H9 (cell line): ENCODE data around the gene MYOZ2. TPM values are rescaled to one million over a fixed set of nuclear protein-coding genes. Genes with fewer than 3 reads are reported as not detected.
"Not testable (repeated sequence)": the region's sequence is repeated elsewhere in the genome, so short reads cannot be mapped to it uniquely, and the experiment has no call there.

Experiments used
- DNase-seq: peaks from one replicate; pipeline ENCODE4 v3.0.0-alpha.2; 2017
- H2AFZ ChIP-seq: one replicate; pipeline ENCODE4 v1.6.1; 2013; ENCODE audit warnings: mild to moderate bottlenecking, low read length, control low read depth, moderate library complexity
- H2AK5ac ChIP-seq: 2 replicates; pipeline ENCODE4 v1.6.1; 2013; ENCODE audit warnings: low read length, control low read depth, mixed read lengths; ENCODE audit not compliant: insufficient read length
- H2BK120ac ChIP-seq: one replicate; pipeline ENCODE4 v1.6.1; 2013; ENCODE audit warnings: low read depth, mild to moderate bottlenecking, low read length, control low read depth, inconsistent platforms; ENCODE audit not compliant: poor library complexity, severe bottlenecking
- H2BK12ac ChIP-seq: 2 replicates; pipeline ENCODE4 v1.6.1; 2013; ENCODE audit warnings: low read length, control low read depth, mixed read lengths, low read depth; ENCODE audit not compliant: insufficient read length
- H2BK15ac ChIP-seq: 2 replicates; pipeline ENCODE4 v1.6.1; 2013; ENCODE audit warnings: low read depth, low read length, control low read depth
- H2BK20ac ChIP-seq: one replicate; pipeline ENCODE4 v1.6.1; 2013; ENCODE audit warnings: low read depth, mild to moderate bottlenecking, low read length, control low read depth, inconsistent platforms; ENCODE audit not compliant: poor library complexity, severe bottlenecking
- H2BK5ac ChIP-seq: 2 replicates; pipeline ENCODE4 v1.6.1; 2013; ENCODE audit warnings: low read length, control low read depth, mixed read lengths; ENCODE audit not compliant: insufficient read length
- H3K14ac ChIP-seq: 2 replicates; pipeline ENCODE4 v1.6.1; 2013; ENCODE audit warnings: low read length, control low read depth; ENCODE audit not compliant: insufficient read depth
- H3K18ac ChIP-seq: 2 replicates; pipeline ENCODE4 v1.6.1; 2013; ENCODE audit warnings: low read depth, mild to moderate bottlenecking, mixed read lengths, low read length, control low read depth; ENCODE audit not compliant: insufficient read length
- H3K23ac ChIP-seq: 2 replicates; pipeline ENCODE4 v1.6.1; 2013; ENCODE audit warnings: low read length, control low read depth, mixed read lengths, low read depth; ENCODE audit not compliant: insufficient read length
- H3K23me2 ChIP-seq: 2 replicates; pipeline ENCODE4 v1.6.1; 2013; ENCODE audit warnings: low read depth, mild to moderate bottlenecking, mixed read lengths, low read length, control low read depth; ENCODE audit not compliant: insufficient read length, poor library complexity, severe bottlenecking
- H3K27ac ChIP-seq: 2 replicates; pipeline ENCODE4 v1.5.1; 2013; ENCODE audit warnings: low read length, control low read depth, mixed read lengths, low read depth; ENCODE audit not compliant: insufficient read length
- H3K27me3 ChIP-seq: 2 replicates; pipeline ENCODE4 v1.6.1; 2013; ENCODE audit warnings: low read length, control low read depth, inconsistent platforms; ENCODE audit not compliant: insufficient read depth
- H3K4ac ChIP-seq: 2 replicates; pipeline ENCODE4 v1.6.1; 2013; ENCODE audit warnings: low read depth, mild to moderate bottlenecking, control low read depth, inconsistent platforms, low read length, moderate library complexity
- H3K4me1 ChIP-seq: 2 replicates; pipeline ENCODE4 v1.6.1; 2013; ENCODE audit warnings: low read length, control low read depth, inconsistent platforms; ENCODE audit not compliant: insufficient read depth
- H3K4me2 ChIP-seq: 2 replicates; pipeline ENCODE4 v1.6.1; 2013; ENCODE audit warnings: low read length, control low read depth, mixed read lengths; ENCODE audit not compliant: insufficient read length, insufficient read depth
- H3K56ac ChIP-seq: 2 replicates; pipeline ENCODE4 v1.6.1; 2013; ENCODE audit warnings: low read depth, mild to moderate bottlenecking, mixed read lengths, low read length, control low read depth; ENCODE audit not compliant: insufficient read length
- H3K79me1 ChIP-seq: 2 replicates; pipeline ENCODE4 v1.6.1; 2013; ENCODE audit warnings: low read depth, mild to moderate bottlenecking, moderate library complexity, low read length, control low read depth, inconsistent platforms; ENCODE audit not compliant: insufficient read depth, poor library complexity, severe bottlenecking
- H3K79me2 ChIP-seq: 2 replicates; pipeline ENCODE4 v1.6.1; 2013; ENCODE audit warnings: low read length, control low read depth, inconsistent platforms; ENCODE audit not compliant: insufficient read depth
- H3K9ac ChIP-seq: 2 replicates; pipeline ENCODE4 v1.6.1; 2013; ENCODE audit warnings: low read length, control low read depth, mixed read lengths; ENCODE audit not compliant: insufficient read length; ENCODE audit errors: extremely low read depth
- H3K9me3 ChIP-seq: one replicate; pipeline ENCODE4 v1.6.1; 2013; ENCODE audit warnings: low read depth, low read length, inconsistent platforms; ENCODE audit not compliant: control insufficient read depth
- H3T11ph ChIP-seq: one replicate; pipeline ENCODE4 v1.6.1; 2013; ENCODE audit warnings: mild to moderate bottlenecking, low read length, control low read depth, inconsistent platforms
- H4K20me1 ChIP-seq: one replicate; pipeline ENCODE4 v1.6.1; 2013; ENCODE audit not compliant: control insufficient read depth, insufficient read length, insufficient read depth
- H4K5ac ChIP-seq: 2 replicates; pipeline ENCODE4 v1.6.1; 2013; ENCODE audit warnings: low read depth, mild to moderate bottlenecking, mixed read lengths, low read length, control low read depth; ENCODE audit not compliant: insufficient read length
- H4K8ac ChIP-seq: replicated peaks from 2 replicates; pipeline ENCODE4 v1.6.1; 2013; ENCODE audit warnings: low read length, control low read depth, mixed read lengths, low read depth; ENCODE audit not compliant: insufficient read length
- H4K91ac ChIP-seq: 2 replicates; pipeline ENCODE4 v1.6.1; 2013; ENCODE audit warnings: low read depth, mild to moderate bottlenecking, moderate library complexity, mixed read lengths, low read length, control low read depth; ENCODE audit not compliant: insufficient read length
- H3K27ac Mint-ChIP-seq, 3 experiments: 2 replicates in 2 of 3; 3 replicates in 1 of 3; pipeline ENCODE4 v1.8.0; 2020 to 2021; ENCODE audit warnings: mixed read lengths in 3 of 3, mild to moderate bottlenecking in 1 of 3, moderate library complexity in 1 of 3
- H3K27me3 Mint-ChIP-seq: 2 replicates; pipeline ENCODE4 v1.8.0; 2021; ENCODE audit warnings: low read depth, mild to moderate bottlenecking, moderate library complexity, mixed read lengths
- H3K36me3 Mint-ChIP-seq, 3 experiments: 2 replicates in 2 of 3; 3 replicates in 1 of 3; pipeline ENCODE4 v1.8.0; 2020 to 2021; ENCODE audit warnings: low read depth in 3 of 3, mixed read lengths in 3 of 3; ENCODE audit not compliant: insufficient read depth in 1 of 3
- H3K4me1 Mint-ChIP-seq, 2 experiments: 2 replicates each; pipeline ENCODE4 v1.8.0; 2020; ENCODE audit warnings: mixed read lengths in 2 of 2
- H3K4me3 Mint-ChIP-seq, 2 experiments: 2 replicates in 1 of 2; 3 replicates in 1 of 2; pipeline ENCODE4 v1.8.0; 2020 to 2021; ENCODE audit warnings: mild to moderate bottlenecking in 2 of 2, mixed read lengths in 2 of 2, moderate library complexity in 1 of 2
- H3K9me3 Mint-ChIP-seq, 2 experiments: 2 replicates in 1 of 2; 3 replicates in 1 of 2; pipeline ENCODE4 v1.8.0; 2020; ENCODE audit warnings: mild to moderate bottlenecking in 2 of 2, mixed read lengths in 2 of 2, moderate library complexity in 1 of 2
- CTCF ChIP-seq: fragments of 200-600 bp; sonication (generic); conservative IDR thresholded peaks from 3 replicates; pipeline ENCODE4 v1.8.0; 2021; ENCODE audit warnings: antibody characterized with exemption, mild to moderate bottlenecking
- WGBS: extraction: QIAGEN DNeasy Blood & Tissue Kit; methylation state at CpG from one replicate; pipeline ENCODE4 v1.1.7; 2013; ENCODE audit warnings: missing lambda C conversion rate, low lambda C conversion rate, mixed read lengths; ENCODE audit not compliant: insufficient read length; ENCODE audit errors: extremely low coverage; 5-methylcytosine and 5-hydroxymethylcytosine counted together
- total RNA-seq: library from RNA; stranded (reverse); gene quantifications from 2 replicates; pipeline ENCODE4 v1.2.1, GENCODE V29; 2021

Gene MYOZ2
- total RNA-seq, 1 experiment from 2014 or later: not detected

GRCh38 chr4:119139822-119140252 is 4.2 kb downstream of the MYOZ2 start:
- no peaks in the 10 kb centered on the region for H3K27me3 Mint-ChIP-seq
- Histone ChIP-seq H2AK5ac (no peak overlapping the region), H4K8ac (no peak overlapping the region), H3K79me1 (no peaks in the 10 kb centered on the region), H2AFZ (no peak overlapping the region), H3T11ph (no peak overlapping the region), H2BK15ac (no peak overlapping the region), H3K4ac (no peak overlapping the region), H4K91ac (no peak overlapping the region), H3K23me2 (no peaks in the 10 kb centered on the region), H3K14ac (no peak overlapping the region), H3K4me2 (no peak overlapping the region), H4K20me1 (no peaks in the 10 kb centered on the region), H3K9me3 (no peaks in the 10 kb centered on the region), H3K23ac (no peak overlapping the region), H2BK20ac (no peak overlapping the region), H2BK5ac (no peak overlapping the region), H3K79me2 (no peaks in the 10 kb centered on the region), H3K56ac (no peak overlapping the region), H2BK120ac (no peak overlapping the region), H2BK12ac (no peak overlapping the region), H3K18ac (no peak overlapping the region), H3K27me3 (no peaks in the 10 kb centered on the region), H3K9ac (no peak overlapping the region), H4K5ac (no peak overlapping the region), H3K27ac (no peak overlapping the region), H3K4me1 (no peaks in the 10 kb centered on the region)
- no peak overlapping the region for H3K4me3 Mint-ChIP-seq
- DNase-seq: no peak
- peaks cover 3 to 6% of the 10 kb centered on the region in 2 experiments; a peak in 2 of 4 replicates for H3K4me1 Mint-ChIP-seq
- no CpG with 5 or more reads among the region's 2 CpGs for WGBS
- H3K36me3 Mint-ChIP-seq: no peaks in the 10 kb centered on the region
- H3K27ac Mint-ChIP-seq: no peak overlapping the region
- TF ChIP-seq CTCF: no peak
- H3K9me3 Mint-ChIP-seq: no peaks in the 10 kb centered on the region

GRCh38 chr4:119141283-119141682 is 5.7 kb downstream of the MYOZ2 start:
- H4K5ac ChIP-seq, H2BK20ac ChIP-seq, H4K8ac ChIP-seq, H4K91ac ChIP-seq, H3K9me3 Mint-ChIP-seq, DNase-seq, H3K79me2 ChIP-seq, H3K79me1 ChIP-seq, H3K4me1 Mint-ChIP-seq, H3K4me3 Mint-ChIP-seq, H2BK12ac ChIP-seq, H3K4me1 ChIP-seq, H3K36me3 Mint-ChIP-seq, H3K4ac ChIP-seq, H2AFZ ChIP-seq, H3K18ac ChIP-seq, H2BK15ac ChIP-seq, H3K23ac ChIP-seq, H3K23me2 ChIP-seq, H3K27ac ChIP-seq, H3K27me3 ChIP-seq, H3K14ac ChIP-seq, H3K27ac Mint-ChIP-seq, H3K9ac ChIP-seq, H3K56ac ChIP-seq, H2BK5ac ChIP-seq, H3K27me3 Mint-ChIP-seq, H3K4me2 ChIP-seq, H2BK120ac ChIP-seq, H2AK5ac ChIP-seq, H3T11ph ChIP-seq, H4K20me1 ChIP-seq, H3K9me3 ChIP-seq: not testable (repeated sequence)
- no CpG with 5 or more reads among the region's 4 CpGs for WGBS
